AG08395 (cell line): ENCODE measurements around the gene LRGUK.

Experiments used
- DNase-seq: peaks from one replicate; pipeline ENCODE4 v3.0.0; 2012; ENCODE audit warnings: mixed read lengths, low spot score

LRGUK gene

DNA sequence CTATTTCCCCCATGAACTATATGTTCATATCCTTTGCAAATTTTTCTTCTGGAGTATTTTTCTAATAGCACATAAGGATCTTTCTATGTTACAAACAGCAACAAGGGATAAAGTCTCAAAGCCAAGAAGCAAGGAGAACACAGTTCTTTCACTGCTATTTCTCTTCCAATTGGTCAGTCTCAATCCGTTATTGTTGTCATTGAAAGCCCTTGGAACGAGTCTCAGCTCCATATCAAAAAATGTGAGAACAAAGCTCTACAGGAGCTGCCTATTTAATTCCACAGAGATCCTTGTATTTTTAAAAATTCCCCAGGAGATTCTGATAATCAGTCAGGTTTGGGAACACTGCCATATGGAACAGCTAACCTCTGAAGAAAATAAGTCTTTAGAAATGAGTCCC is 173.8 kb downstream of the LRGUK start:
- DNase-seq, result no peak

GRCh38 chr7:134301592-134301991 is 174.5 kb downstream of the LRGUK start:
- no peak for DNase-seq

GRCh38 chr7:134302120-134302519 is 175.0 kb downstream of the LRGUK start:
- no peak for DNase-seq

GRCh38 chr7:134307320-134307719 is 180.2 kb downstream of the LRGUK start:
- no peak for DNase-seq

DNA sequence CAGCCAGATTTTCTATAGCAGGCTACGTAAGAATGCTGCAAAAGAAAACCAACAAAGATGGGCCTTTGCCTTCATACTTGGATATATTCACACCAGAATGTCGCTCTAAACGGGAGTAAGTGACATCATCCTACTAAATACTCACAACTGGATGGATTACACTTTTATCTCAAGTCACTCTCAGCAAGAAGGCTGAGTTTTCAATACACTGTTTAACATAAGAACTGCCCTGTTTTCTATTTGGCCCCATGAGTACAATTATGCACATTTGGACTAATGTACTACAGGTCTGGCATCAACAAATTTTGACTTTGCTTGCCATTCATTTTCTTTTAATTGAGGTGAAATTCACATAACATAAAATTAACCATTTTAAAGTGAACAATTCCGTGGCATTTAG is 181.4 kb downstream of the LRGUK start:
- DNase-seq, result no peak

GRCh38 chr7:134311807-134312206 is 184.7 kb downstream of the LRGUK start:
- DNase-seq, result no peak

- DNase-seq, result no peak
Observed at GRCh38 chr7:134312717-134313116, 185.6 kb downstream of the LRGUK start.

DNA sequence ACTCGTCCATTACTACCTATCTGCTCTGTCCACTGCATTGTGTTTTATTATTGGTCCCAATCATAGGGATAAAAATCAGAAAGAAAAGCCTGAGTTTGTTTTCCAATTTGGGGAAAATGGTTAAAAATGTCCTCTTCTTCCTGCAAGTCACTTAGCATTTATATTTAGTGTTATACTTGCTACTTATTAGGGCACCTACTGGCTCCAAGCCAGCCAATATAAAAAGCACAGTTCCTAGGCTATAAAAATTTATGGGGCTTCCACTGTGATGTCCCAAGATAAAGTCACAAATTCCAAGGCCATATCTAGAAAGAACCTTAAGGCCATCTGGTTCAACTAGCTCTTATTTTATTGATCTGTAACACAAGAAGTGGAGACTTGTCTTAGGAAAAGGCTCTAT is 186.4 kb downstream of the LRGUK start:
- DNase-seq, result no peak
